ENCODE data around the gene ARNT2.

The ARNT2 gene

DNA sequence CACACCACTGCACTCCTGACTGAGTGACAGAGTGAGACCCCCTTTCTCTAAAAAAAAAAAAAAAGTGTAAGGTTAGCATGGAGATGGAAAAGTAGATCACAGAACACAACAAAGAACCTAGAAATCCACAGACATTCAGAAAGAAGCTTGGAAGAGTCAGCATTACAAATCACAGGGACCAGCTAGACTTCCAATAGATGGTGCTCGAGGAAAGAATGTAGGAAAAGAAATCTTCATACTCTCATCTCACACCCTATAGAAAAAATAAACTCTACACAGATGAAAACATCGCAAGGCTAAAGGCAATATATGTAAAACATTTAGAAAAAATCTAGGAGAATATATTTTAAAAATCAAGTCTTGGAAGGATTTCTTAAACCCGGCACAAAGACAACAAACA lies 196.4 kb downstream of the ARNT2 start:
- no peak overlapping the region for H3K4me3 ChIP-seq (ENCODE audit: low read depth, low read length, poor library complexity, severe bottlenecking)
- no peaks in the 10 kb centered on the region for H3K9me3 ChIP-seq (ENCODE audit: low read length)
- H3K79me2 ChIP-seq (ENCODE audit: insufficient read depth, low read length): no peaks in the 10 kb centered on the region
- H3K9me2 ChIP-seq (ENCODE audit: low read depth, low read length): no peaks in the 10 kb centered on the region
- no peaks in the 10 kb centered on the region for H3F3A ChIP-seq (ENCODE audit: insufficient read depth, low read length)
- H3K27ac ChIP-seq (ENCODE audit: low read depth, low read length, poor library complexity, severe bottlenecking): no peak overlapping the region
- H3K4me2 ChIP-seq (ENCODE audit: low read length): no peak overlapping the region
- no peaks in the 10 kb centered on the region for H3K36me3 ChIP-seq (ENCODE audit: insufficient read depth, low read length)
- no peaks in the 10 kb centered on the region for H3K27me3 ChIP-seq (ENCODE audit: insufficient read depth, low read length)
- TF ChIP-seq CTCF (IDR thresholded peaks at IDR 0.05; ENCODE audit: low read length) (no peak), EZH2 (IDR thresholded peaks at IDR 0.05; ENCODE audit: borderline replicate concordance, low read length) (no peak)
- H3K4me1 ChIP-seq (ENCODE audit: insufficient read depth, low read length, severe bottlenecking): no peaks in the 10 kb centered on the region
- no peak overlapping the region for H3K9ac ChIP-seq (ENCODE audit: low read length)
- no peak overlapping the region for H2AFZ ChIP-seq (ENCODE audit: low read length)
- H4K20me1 ChIP-seq (ENCODE audit: insufficient read depth, low read length): no peaks in the 10 kb centered on the region

DNA sequence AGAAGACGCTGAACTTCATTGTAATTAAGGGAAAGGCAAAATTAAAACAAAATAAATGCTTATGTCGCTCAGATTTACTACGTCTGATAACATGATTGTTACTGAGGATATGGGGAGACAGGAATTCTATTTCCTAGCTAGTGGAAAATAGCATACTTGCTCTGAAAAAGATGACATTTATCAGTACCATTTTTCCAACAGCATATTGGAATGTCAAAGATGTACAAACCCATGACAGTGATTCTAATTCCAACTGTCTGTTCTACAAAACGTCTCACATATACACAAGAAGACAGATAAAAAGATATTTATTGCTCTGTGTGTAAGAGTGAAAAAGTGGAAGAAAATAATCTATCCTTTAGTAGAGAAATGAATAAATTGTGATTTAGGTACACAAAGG lies 197.1 kb downstream of the ARNT2 start:
- H3F3A ChIP-seq (ENCODE audit: insufficient read depth, low read length): no peaks in the 10 kb centered on the region

DNA sequence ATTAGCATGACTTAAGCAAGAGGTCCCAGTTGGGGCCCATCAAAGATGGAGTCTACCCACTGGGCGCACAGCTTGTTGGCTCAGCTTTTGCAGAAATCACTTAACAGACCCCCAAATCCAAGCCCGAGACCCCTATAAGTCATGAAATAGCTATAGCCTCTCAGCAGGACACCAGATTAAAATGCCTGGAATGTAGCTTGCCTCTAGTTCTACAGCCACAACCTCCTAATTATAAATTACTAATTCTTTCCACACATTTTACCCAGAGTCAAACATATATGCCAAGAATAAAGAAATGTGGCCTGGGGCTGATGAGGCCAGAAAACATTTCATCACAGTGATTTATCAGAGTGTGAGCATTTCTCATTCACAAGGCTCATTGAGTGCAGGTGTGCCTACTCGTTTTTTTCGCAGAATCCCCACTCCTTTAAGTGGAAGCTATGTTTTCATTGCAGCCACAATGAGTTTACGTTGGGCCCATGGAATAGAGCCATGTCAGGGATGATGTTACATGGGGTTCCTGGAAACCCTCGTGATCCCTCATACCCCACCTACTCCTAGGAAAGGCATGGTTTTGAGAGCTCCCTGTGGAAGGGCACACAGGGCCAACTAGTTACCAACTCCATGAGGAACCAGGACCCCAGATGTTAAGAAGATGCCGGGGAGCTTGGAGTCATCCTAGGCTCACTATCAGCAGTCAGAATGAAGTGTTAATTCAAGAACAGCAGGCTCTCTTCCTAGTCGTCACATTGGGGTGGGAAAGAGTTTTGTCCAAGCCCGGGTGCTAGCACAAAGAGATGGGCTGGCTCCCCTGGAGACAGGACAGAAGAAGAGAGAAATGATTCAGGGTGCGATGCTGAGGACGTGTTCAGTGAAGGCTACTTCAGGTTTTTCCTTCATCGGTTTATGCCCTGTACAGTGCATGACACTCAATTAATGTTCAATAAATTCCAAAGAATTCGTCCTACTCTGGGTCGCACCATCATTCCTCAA lies 200.7 kb downstream of the ARNT2 start:
- Histone ChIP-seq H3K27ac (ENCODE audit: low read depth, low read length, poor library complexity, severe bottlenecking) (no peak overlapping the region), H3K79me2 (ENCODE audit: insufficient read depth, low read length) (no peaks in the 10 kb centered on the region), H3K4me3 (ENCODE audit: low read depth, low read length, poor library complexity, severe bottlenecking) (no peak overlapping the region), H2AFZ (ENCODE audit: low read length) (no peak overlapping the region), H3K9ac (ENCODE audit: low read length) (no peak overlapping the region), H3K4me1 (ENCODE audit: insufficient read depth, low read length, severe bottlenecking) (no peaks in the 10 kb centered on the region), H3K27me3 (ENCODE audit: insufficient read depth, low read length) (0 out of 2 replicates have a peak, but pooled peaks cover 3% of the 10 kb centered on the region), H4K20me1 (ENCODE audit: insufficient read depth, low read length) (no peaks in the 10 kb centered on the region), H3K9me3 (ENCODE audit: low read length) (no peaks in the 10 kb centered on the region), H3K4me2 (ENCODE audit: low read length) (no peak overlapping the region), H3K36me3 (ENCODE audit: insufficient read depth, low read length) (no peaks in the 10 kb centered on the region), H3K9me2 (ENCODE audit: low read depth, low read length) (no peaks in the 10 kb centered on the region), H3F3A (ENCODE audit: insufficient read depth, low read length) (no peaks in the 10 kb centered on the region)
- no peak for TF ChIP-seq EZH2 (IDR thresholded peaks at IDR 0.05; ENCODE audit: borderline replicate concordance, low read length)
- TF ChIP-seq CTCF (IDR thresholded peaks at IDR 0.05; ENCODE audit: low read length): no peak

More for the DNA sequence above, 197.1 kb downstream of the ARNT2 start:
- H3K4me1 ChIP-seq (ENCODE audit: insufficient read depth, low read length, severe bottlenecking): no peaks in the 10 kb centered on the region
- H3K4me2 ChIP-seq (ENCODE audit: low read length): no peak overlapping the region
- H3K9ac ChIP-seq (ENCODE audit: low read length): no peak overlapping the region
- H3K9me2 ChIP-seq (ENCODE audit: low read depth, low read length): no peaks in the 10 kb centered on the region
- no peaks in the 10 kb centered on the region for H3K36me3 ChIP-seq (ENCODE audit: insufficient read depth, low read length)
- H4K20me1 ChIP-seq (ENCODE audit: insufficient read depth, low read length): no peaks in the 10 kb centered on the region
- no peaks in the 10 kb centered on the region for H3K27me3 ChIP-seq (ENCODE audit: insufficient read depth, low read length)
- H3K4me3 ChIP-seq (ENCODE audit: low read depth, low read length, poor library complexity, severe bottlenecking): no peak overlapping the region
- H3K79me2 ChIP-seq (ENCODE audit: insufficient read depth, low read length): no peaks in the 10 kb centered on the region
- no peaks in the 10 kb centered on the region for H3K9me3 ChIP-seq (ENCODE audit: low read length)
- TF ChIP-seq CTCF (IDR thresholded peaks at IDR 0.05; ENCODE audit: low read length): no peak
- no peak for TF ChIP-seq EZH2 (IDR thresholded peaks at IDR 0.05; ENCODE audit: borderline replicate concordance, low read length)
- H3K27ac ChIP-seq (ENCODE audit: low read depth, low read length, poor library complexity, severe bottlenecking): no peak overlapping the region
- H2AFZ ChIP-seq (ENCODE audit: low read length): no peak overlapping the region

All from OCI-LY1 (cell line).